Naive thymus-derived CD4-positive, alpha-beta T cell (primary cell): Measurements from ENCODE around the gene OAF. TPM values are rescaled to one million over a fixed set of nuclear protein-coding genes. Genes with fewer than 3 reads are reported as not detected.

Experiments used
- ATAC-seq: fragments of 150-1000 bp; cut with Tn5 transposase; 2 replicates; pipeline ENCODE4 v1.10.0; 2021; ENCODE audit warnings: mild to moderate bottlenecking, moderate library complexity
- CTCF ChIA-PET: fragments of 350-600 bp; sonication (Branson Sonifier 250); formaldehyde crosslinking; loops from one replicate; lab custom pipeline; 2021; ENCODE audit warnings: antibody characterized with exemption; lab: Charles Lee
- POLR2A ChIA-PET: fragments of 350-600 bp; sonication (Branson Sonifier 250); formaldehyde crosslinking; loops from one replicate; lab custom pipeline; 2021; ENCODE audit warnings: antibody characterized with exemption, inconsistent platforms; lab: Charles Lee
- DNase-seq, 9 donors: peaks; one replicate each; pipeline versions ENCODE4 v3.0.0 to v3.0.0-alpha.2; 2020 to 2022; ENCODE audit warnings: mixed read lengths in 1 of 9
- H3K27ac ChIP-seq: one replicate; pipeline ENCODE4 v1.7.0; 2013; ENCODE audit warnings: mild to moderate bottlenecking, low read depth, low read length, moderate library complexity
- H3K27me3 ChIP-seq, 2 donors: one replicate each; pipeline ENCODE4 v1.7.0; 2013; ENCODE audit warnings: low read length in 2 of 2, mild to moderate bottlenecking in 2 of 2, moderate library complexity in 2 of 2; ENCODE audit not compliant: control insufficient read depth in 2 of 2, insufficient read depth in 2 of 2
- H3K36me3 ChIP-seq, 3 experiments: 1 replicate in 2 of 3; 2 replicates in 1 of 3; pipeline ENCODE4 v1.7.0; 2013; ENCODE audit warnings: low read length in 3 of 3, mild to moderate bottlenecking in 3 of 3, moderate library complexity in 1 of 3; ENCODE audit not compliant: insufficient read depth in 3 of 3, control insufficient read depth in 2 of 3
- H3K4me1 ChIP-seq, 2 donors: one replicate each; pipeline ENCODE4 v1.7.0; 2013; ENCODE audit warnings: low read length in 2 of 2, mild to moderate bottlenecking in 2 of 2, moderate library complexity in 1 of 2; ENCODE audit not compliant: control insufficient read depth in 2 of 2, insufficient read depth in 2 of 2
- H3K4me3 ChIP-seq: 2 replicates; pipeline ENCODE4 v1.7.0; 2013; ENCODE audit warnings: mild to moderate bottlenecking, low read length
- H3K9me3 ChIP-seq, 3 experiments: 1 replicate in 2 of 3; 2 replicates in 1 of 3; pipeline ENCODE4 v1.7.0; 2013; ENCODE audit warnings: low read length in 3 of 3; ENCODE audit not compliant: control insufficient read depth in 2 of 3
- H3K27ac Mint-ChIP-seq, 9 donors: one replicate each; pipeline ENCODE4 v1.8.0; 2020 to 2022; ENCODE audit warnings: mixed read lengths in 9 of 9, mild to moderate bottlenecking in 8 of 9, moderate library complexity in 5 of 9, inconsistent platforms in 2 of 9
- H3K27me3 Mint-ChIP-seq, 5 donors: one replicate each; pipeline ENCODE4 v1.8.0; 2021 to 2022; ENCODE audit warnings: mixed read lengths in 5 of 5, mild to moderate bottlenecking in 1 of 5
- H3K36me3 Mint-ChIP-seq, 5 donors: one replicate each; pipeline ENCODE4 v1.8.0; 2020 to 2022; ENCODE audit warnings: mixed read lengths in 5 of 5, mild to moderate bottlenecking in 3 of 5, inconsistent platforms in 1 of 5
- H3K4me1 Mint-ChIP-seq, 7 donors: one replicate each; pipeline ENCODE4 v1.8.0; 2020 to 2022; ENCODE audit warnings: mixed read lengths in 7 of 7, mild to moderate bottlenecking in 3 of 7, inconsistent platforms in 1 of 7
- H3K4me3 Mint-ChIP-seq, 10 donors: one replicate each; pipeline ENCODE4 v1.8.0; 2020 to 2022; ENCODE audit warnings: mild to moderate bottlenecking in 10 of 10, mixed read lengths in 10 of 10, moderate library complexity in 6 of 10, inconsistent platforms in 2 of 10
- H3K9me3 Mint-ChIP-seq, 11 donors: one replicate each; pipeline ENCODE4 v1.8.0; 2020 to 2022; ENCODE audit warnings: mixed read lengths in 11 of 11, mild to moderate bottlenecking in 4 of 11, inconsistent platforms in 1 of 11, moderate library complexity in 1 of 11
- intact Hi-C, 2 donors: fragments of 100-400 bp; cut with micrococcal nuclease; formaldehyde crosslinking; loops; one replicate each; pipeline ENCODE4 v1.15.1; 2023
- polyA plus RNA-seq, 2 donors: library from polyadenylated mRNA; unstranded; fragments of 300-500 nt; fragmentation: Illumina TruSeq; gene quantifications; one replicate each; pipeline ENCODE4 v1.2.3, GENCODE V29; 2021
- total RNA-seq, 6 experiments: library from RNA in 5 of 6; stranded (reverse) in 5 of 6; gene quantifications; 1 replicate in 5 of 6; 2 replicates in 1 of 6; pipeline ENCODE4 v1.2.3 and lab custom pipeline; 2021 to 2026

OAF gene
- total and polyA plus RNA-seq, 7 experiments from 2014 or later: 3.2 to 21.2 (median 4.6) TPM

DNA sequence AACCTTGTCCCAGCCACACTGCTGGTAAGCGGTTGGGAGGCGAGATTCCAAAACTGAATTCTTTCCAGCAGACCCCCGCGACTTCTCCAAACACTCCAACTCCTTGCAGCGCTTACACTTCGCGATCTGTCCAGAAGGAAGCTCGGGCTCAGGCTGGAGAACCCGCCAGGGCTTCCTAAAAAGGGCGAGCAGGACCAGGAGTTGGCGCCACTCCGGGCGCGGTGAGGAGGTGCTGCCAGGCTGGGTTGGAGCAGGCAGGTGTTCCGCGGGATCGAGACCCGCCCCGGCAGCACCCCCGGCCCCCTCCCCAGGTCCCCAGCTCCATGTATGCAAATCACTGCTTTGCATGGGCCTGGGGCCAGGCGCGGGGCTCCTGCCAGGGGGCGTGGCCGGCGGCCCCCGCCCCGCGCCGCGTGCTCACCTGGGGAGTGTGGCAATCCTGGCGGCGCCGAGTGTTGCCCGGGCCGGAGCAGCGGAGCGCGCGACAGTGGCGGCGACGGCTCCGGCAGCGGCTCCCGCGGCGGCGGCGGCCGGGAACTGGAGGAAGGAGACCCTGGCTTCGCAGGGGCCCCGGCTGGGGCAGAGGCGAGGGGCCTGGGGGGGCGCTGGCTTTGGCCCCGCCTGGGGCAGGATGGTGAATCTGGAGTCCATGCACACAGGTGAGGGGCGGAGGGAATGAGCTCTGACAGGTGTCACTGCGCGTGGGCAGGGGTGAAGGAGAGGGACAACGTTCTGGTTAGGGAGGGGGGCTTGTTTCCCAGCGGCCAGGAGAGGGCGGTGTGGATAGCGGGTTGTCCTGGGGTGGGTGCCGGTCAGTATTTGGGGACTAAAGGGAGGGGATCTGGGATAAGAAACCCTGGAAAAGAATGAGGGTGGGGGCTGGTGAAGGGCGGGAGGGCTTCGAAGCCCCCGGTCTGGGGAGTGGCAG lies 29.1 kb downstream of the OAF start, which contains the start of gene POU2F3:
Gene POU2F3, plus strand, starts transcription at position 428 of the 928 bp plus-strand sequence. Its CDS starts 204 bp downstream, at position 632.
- no peak within 1 kb of the TSS for H3K27ac Mint-ChIP-seq
- H3K27me3 Mint-ChIP-seq: peaks cover 58 to 83% (median 64%) of the 10 kb centered on the region in 5 donors
- POLR2A ChIA-PET: no interaction called here
- no peaks in the 10 kb centered on the region for H3K36me3 ChIP-seq
- H3K4me3 Mint-ChIP-seq: no peak within 1 kb of the TSS
- no peak within 1 kb of the TSS for H3K4me3 ChIP-seq
- H3K4me1 Mint-ChIP-seq: peaks cover 0 to 21% (median 0%) of the 10 kb centered on the region in 7 donors
- intact Hi-C loops: no loop called here
- H3K27me3 ChIP-seq: peaks cover 0 to 4% of the 10 kb centered on the region in 2 donors
- H3K9me3 ChIP-seq: no peaks in the 10 kb centered on the region
- DNase-seq (no peak), ATAC-seq (no peak)
- no peak within 1 kb of the TSS for H3K27ac ChIP-seq
- H3K4me1 ChIP-seq: no peaks in the 10 kb centered on the region
- CTCF ChIA-PET: interaction anchor here (0.6 kb wide), 1 partner anchor 65 kb away, joined by 3 read pairs; no protein-coding TSS in a partner anchor
- peaks cover 0 to 5% (median 0%) of the 10 kb centered on the region in 11 donors for H3K9me3 Mint-ChIP-seq
- peaks cover 0 to 6% (median 0%) of the 10 kb centered on the region in 5 donors for H3K36me3 Mint-ChIP-seq

DNA sequence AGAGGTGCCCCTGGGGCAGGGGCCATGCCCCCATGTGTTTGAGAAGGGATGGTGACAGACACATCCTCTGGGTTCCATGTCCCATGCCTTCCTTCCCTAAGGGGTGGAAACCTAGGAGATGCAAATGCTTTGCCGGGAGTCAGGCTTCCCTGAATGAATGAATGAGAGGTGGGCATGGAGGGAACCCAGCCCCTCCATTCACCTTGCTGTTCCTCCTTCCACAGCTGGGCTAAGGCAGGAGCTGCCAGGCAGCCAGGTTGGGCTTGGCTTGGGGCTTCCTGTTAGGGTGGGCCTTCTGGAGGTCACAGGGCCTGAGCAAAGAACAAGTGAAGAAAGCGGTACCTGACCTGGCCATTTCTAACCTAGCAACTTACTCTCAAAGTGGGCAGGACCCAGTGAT lies 30.0 kb downstream of the OAF start:
- Mint-ChIP-seq H3K27ac (no peak overlapping the region), H3K9me3 (peaks cover 0 to 4% (median 0%) of the 10 kb centered on the region in 11 donors), H3K27me3 (peaks cover 58 to 84% (median 64%) of the 10 kb centered on the region in 5 donors), H3K4me1 (peaks cover 0 to 27% (median 0%) of the 10 kb centered on the region in 7 donors), H3K4me3 (no peak overlapping the region), H3K36me3 (peaks cover 0 to 6% (median 0%) of the 10 kb centered on the region in 5 donors)
- Histone ChIP-seq H3K9me3 (no peaks in the 10 kb centered on the region), H3K4me1 (no peaks in the 10 kb centered on the region), H3K4me3 (no peak overlapping the region), H3K27me3 (peaks cover 0 to 4% of the 10 kb centered on the region in 2 donors), H3K27ac (no peak overlapping the region), H3K36me3 (no peaks in the 10 kb centered on the region)
- POLR2A ChIA-PET: no interaction called here
- intact Hi-C loops: no loop called here
- DNase-seq (no peak), ATAC-seq (no peak)
- CTCF ChIA-PET: interaction anchor here (0.6 kb wide), 1 partner anchor 66 kb away, joined by 3 read pairs; no protein-coding TSS in a partner anchor

DNA sequence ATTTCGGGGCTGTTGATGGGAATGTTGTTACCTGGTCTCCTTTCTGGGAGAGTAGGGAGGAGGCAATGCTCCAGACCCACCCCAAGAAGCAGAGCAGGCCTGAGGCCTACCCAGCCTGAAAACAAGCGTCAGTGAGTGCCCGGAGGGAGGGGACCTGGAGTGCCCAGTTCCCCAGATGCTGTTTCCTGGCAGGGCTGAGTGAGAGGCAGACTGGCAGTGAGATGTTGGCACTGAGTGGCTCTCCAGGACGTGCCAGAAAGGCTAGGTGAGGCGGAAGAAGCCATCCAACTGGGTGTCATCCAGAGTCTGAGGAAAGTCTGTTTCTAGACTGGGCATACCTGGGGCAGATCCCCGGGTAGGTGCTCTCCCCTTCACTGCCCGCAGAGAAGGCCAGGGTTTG lies 30.4 kb downstream of the OAF start:
- peaks cover 0 to 27% (median 0%) of the 10 kb centered on the region in 7 donors for H3K4me1 Mint-ChIP-seq
- H3K27ac ChIP-seq: no peak overlapping the region
- ChIA-PET CTCF (no interaction called here), POLR2A (no interaction called here)
- no peaks in the 10 kb centered on the region for H3K9me3 ChIP-seq
- H3K36me3 Mint-ChIP-seq: peaks cover 0 to 6% (median 0%) of the 10 kb centered on the region in 5 donors
- H3K4me3 ChIP-seq: no peak overlapping the region
- ATAC-seq (no peak), DNase-seq (no peak)
- no peak overlapping the region for H3K27ac Mint-ChIP-seq
- H3K9me3 Mint-ChIP-seq: peaks cover 0 to 4% (median 0%) of the 10 kb centered on the region in 11 donors
- H3K4me3 Mint-ChIP-seq: no peak overlapping the region
- peaks cover 58 to 85% (median 67%) of the 10 kb centered on the region in 5 donors for H3K27me3 Mint-ChIP-seq
- H3K27me3 ChIP-seq: peaks cover 0 to 4% of the 10 kb centered on the region in 2 donors
- intact Hi-C loops: no loop called here
- no peaks in the 10 kb centered on the region for H3K36me3 ChIP-seq
- H3K4me1 ChIP-seq: no peaks in the 10 kb centered on the region

- Histone ChIP-seq H3K4me1 (no peaks in the 10 kb centered on the region), H3K27me3 (peaks cover 0 to 4% of the 10 kb centered on the region in 2 donors), H3K9me3 (no peaks in the 10 kb centered on the region), H3K4me3 (no peak overlapping the region), H3K36me3 (no peaks in the 10 kb centered on the region), H3K27ac (no peak overlapping the region)
- DNase-seq: no peak
- peaks cover 0 to 6% (median 0%) of the 10 kb centered on the region in 5 donors for H3K36me3 Mint-ChIP-seq
- ATAC-seq: no peak
- H3K27me3 Mint-ChIP-seq: peaks cover 43 to 82% (median 64%) of the 10 kb centered on the region in 5 donors
- intact Hi-C loops: no loop called here
- CTCF ChIA-PET: no interaction called here
- no peak overlapping the region for H3K27ac Mint-ChIP-seq
- H3K9me3 Mint-ChIP-seq: peaks cover 0 to 4% (median 0%) of the 10 kb centered on the region in 11 donors
- POLR2A ChIA-PET: no interaction called here
- H3K4me3 Mint-ChIP-seq: no peak overlapping the region
- peaks cover 0 to 43% (median 0%) of the 10 kb centered on the region in 7 donors for H3K4me1 Mint-ChIP-seq
Measured at GRCh38 chr11:120243221-120243620, 32.4 kb downstream of the OAF start.

- CTCF ChIA-PET: interaction anchor here (0.7 to 0.9 kb wide), 2 partner anchors 103 to 811 kb away, joined by 3 read pairs; no protein-coding TSS in a partner anchor
Measured at GRCh38 chr11:120244476-120245365, 33.9 kb downstream of the OAF start.

GRCh38 chr11:120245434-120245833 lies 34.6 kb downstream of the OAF start:
- H3K27me3 ChIP-seq: peaks cover 0 to 4% of the 10 kb centered on the region in 2 donors
- ChIA-PET POLR2A (no interaction called here), CTCF (no interaction called here)
- H3K27ac ChIP-seq: no peak overlapping the region
- no peak overlapping the region for H3K4me3 ChIP-seq
- no peaks in the 10 kb centered on the region for H3K4me1 ChIP-seq
- peaks cover 0 to 3% (median 0%) of the 10 kb centered on the region in 11 donors for H3K9me3 Mint-ChIP-seq
- intact Hi-C loops: no loop called here
- no peaks in the 10 kb centered on the region for H3K9me3 ChIP-seq
- peak overlapping the region in 1 of 10 donors; percentile 75 for H3K4me3 Mint-ChIP-seq
- no peaks in the 10 kb centered on the region for H3K36me3 ChIP-seq
- no peak for ATAC-seq
- no peak for DNase-seq
- peaks cover 42 to 72% (median 63%) of the 10 kb centered on the region in 5 donors for H3K27me3 Mint-ChIP-seq
- peak overlapping the region in 1 of 9 donors; percentile 18 for H3K27ac Mint-ChIP-seq
- peaks cover 0 to 62% (median 0%) of the 10 kb centered on the region in 7 donors for H3K4me1 Mint-ChIP-seq
- H3K36me3 Mint-ChIP-seq: peaks cover 0 to 6% (median 0%) of the 10 kb centered on the region in 5 donors

More at GRCh38 chr11:120244476-120245365, 33.9 kb downstream of the OAF start:
- Mint-ChIP-seq H3K4me1 (peaks cover 0 to 58% (median 0%) of the 10 kb centered on the region in 7 donors), H3K4me3 (peak overlapping the region in 1 of 10 donors; percentile 75), H3K27me3 (peaks cover 38 to 69% (median 59%) of the 10 kb centered on the region in 5 donors), H3K36me3 (peaks cover 0 to 6% (median 0%) of the 10 kb centered on the region in 5 donors), H3K9me3 (peaks cover 0 to 3% (median 0%) of the 10 kb centered on the region in 11 donors), H3K27ac (peak overlapping the region in 1 of 9 donors; percentile 62)
- no peaks in the 10 kb centered on the region for H3K36me3 ChIP-seq
- intact Hi-C loops: no loop called here
- no peaks in the 10 kb centered on the region for H3K4me1 ChIP-seq
- ATAC-seq (no peak), DNase-seq (no peak)
- POLR2A ChIA-PET: no interaction called here
- H3K27ac ChIP-seq: no peak overlapping the region
- H3K27me3 ChIP-seq: peaks cover 0 to 4% of the 10 kb centered on the region in 2 donors
- H3K9me3 ChIP-seq: no peaks in the 10 kb centered on the region
- H3K4me3 ChIP-seq: no peak overlapping the region
